NCI-H510A (cell line): ENCODE data around the gene SPINT2.
"Not testable (repeated sequence)": the region's sequence is repeated elsewhere in the genome, so short reads cannot be mapped to it uniquely, and the experiment has no call there.

ENCODE experiments used
- DNase-seq: peaks from one replicate; lab custom pipeline; 2025; lab: John Stamatoyannopoulos, UW

SPINT2 gene, protein sequence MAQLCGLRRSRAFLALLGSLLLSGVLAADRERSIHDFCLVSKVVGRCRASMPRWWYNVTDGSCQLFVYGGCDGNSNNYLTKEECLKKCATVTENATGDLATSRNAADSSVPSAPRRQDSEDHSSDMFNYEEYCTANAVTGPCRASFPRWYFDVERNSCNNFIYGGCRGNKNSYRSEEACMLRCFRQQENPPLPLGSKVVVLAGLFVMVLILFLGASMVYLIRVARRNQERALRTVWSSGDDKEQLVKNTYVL

DNA sequence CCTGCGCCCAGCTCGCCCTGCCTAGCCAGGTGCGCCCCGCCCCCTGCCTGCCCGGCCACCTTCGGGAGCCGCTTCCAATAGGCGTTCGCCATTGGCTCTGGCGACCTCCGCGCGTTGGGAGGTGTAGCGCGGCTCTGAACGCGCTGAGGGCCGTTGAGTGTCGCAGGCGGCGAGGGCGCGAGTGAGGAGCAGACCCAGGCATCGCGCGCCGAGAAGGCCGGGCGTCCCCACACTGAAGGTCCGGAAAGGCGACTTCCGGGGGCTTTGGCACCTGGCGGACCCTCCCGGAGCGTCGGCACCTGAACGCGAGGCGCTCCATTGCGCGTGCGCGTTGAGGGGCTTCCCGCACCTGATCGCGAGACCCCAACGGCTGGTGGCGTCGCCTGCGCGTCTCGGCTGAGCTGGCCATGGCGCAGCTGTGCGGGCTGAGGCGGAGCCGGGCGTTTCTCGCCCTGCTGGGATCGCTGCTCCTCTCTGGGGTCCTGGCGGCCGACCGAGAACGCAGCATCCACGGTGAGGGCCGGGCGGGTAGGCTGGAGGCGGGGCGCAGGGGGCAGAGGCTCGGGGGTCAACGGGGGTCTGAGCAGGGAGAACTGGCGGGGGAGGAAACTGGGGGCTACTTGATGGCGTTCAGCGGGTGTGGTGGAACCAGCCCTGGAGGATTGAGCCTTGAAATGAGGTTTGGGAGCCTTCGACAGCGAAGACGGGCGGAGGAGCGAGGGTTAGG is at the start of gene SPINT2:
Gene SPINT2 (plus strand): TSS at position 88 of the 727 bp plus-strand sequence. CDS start 320 bp downstream, at position 408.
- DNase-seq: peak; percentile 96

DNA sequence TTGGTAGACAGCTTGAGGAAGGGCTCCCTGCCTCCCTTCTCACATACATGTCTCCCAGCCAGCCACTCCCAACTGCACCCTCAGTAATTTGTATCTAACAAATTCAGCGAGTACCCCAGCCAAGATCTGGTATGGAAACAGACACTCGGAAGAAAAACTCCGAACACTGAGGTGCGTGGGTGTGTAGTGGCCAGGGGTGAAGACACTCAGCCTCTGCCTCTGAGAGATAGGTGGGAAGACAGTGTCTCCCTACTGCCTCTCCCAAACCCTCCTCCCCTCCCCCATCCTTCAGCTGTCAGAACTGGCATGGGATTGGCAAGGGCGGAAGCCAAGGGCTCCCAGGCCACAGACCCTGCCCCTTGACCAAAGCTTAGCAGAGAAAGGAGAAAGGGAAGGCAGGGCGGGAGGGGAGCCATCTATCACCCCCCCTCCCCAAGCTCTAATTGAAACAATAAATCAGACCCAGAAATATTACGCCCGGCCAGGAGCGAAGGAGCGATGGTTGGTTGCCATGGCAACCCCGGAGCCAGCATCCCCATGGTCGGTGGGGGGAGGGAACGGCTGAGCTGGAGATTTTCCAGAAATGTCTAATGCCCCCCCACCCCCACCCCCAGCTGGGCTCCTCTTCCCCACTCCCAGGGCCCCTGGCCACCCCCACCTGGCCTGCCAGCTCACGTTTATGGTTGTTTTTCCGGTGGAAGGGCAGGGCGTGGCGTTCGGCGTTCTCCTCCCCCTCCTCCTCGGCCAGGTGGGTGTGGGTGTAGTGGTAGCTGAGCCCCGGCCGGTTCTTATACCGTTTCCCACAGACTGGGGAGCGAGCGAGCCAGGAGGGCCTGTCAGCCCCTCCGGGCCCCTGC is 47.4 kb upstream of the SPINT2 start:
- no peak for DNase-seq

DNA sequence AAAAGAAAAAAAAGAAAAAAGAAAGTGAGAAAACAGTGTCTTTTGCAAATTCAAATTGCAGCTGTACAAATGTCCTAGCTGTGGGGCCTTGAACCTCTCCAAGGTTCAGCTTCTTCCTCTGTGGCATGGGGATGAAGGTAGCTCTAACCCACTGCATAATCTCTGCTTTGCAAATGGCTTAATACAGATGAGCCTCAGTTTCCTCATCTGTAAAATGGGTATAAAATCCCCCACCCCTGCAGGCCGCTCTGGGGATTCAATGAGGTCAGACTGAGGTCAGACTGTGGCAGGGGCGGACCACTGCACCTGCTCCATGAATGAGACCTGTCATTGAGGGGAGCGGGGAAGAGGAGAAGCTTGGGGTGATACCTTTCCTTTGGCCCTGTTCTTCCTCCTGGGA is 46.2 kb upstream of the SPINT2 start:
- no peak for DNase-seq

DNA sequence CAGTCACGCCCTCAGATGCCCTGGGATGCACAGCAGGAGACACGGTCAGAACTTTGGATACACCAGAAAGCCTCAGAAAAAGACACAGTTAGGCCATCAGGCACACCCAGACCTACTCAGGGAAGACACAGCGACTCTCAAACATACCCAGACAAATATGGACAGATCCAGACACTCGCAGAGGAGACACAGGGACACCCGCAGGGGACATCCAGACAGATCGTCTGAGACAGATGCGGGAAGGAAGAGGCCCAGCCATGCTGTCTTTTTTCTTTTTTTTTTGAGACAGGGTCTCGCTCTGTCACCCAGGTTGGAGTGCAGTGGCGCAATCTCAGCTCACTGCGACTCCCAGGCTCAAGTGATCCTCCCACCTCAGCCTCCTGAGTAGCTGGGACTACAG is 45.2 kb upstream of the SPINT2 start:
- no peak for DNase-seq

DNA sequence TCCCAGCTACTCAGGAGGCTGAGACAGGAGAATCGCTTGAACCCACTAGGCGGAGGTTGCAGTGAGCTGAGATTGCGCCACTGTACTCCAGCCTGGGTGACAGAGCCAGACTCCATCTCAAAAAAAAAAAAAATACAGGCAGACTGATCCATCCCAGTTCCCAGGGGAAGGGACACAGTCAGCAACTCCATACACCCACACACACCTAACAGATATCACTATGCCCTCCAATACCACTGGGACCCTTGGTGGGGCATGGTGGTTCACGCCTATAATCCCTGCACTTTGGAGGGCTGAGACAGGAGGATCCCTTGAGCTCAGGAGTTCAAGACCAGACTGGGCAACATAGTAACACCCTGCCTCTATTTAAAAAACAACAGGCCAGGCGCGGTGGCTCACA is 43.0 kb upstream of the SPINT2 start:
- DNase-seq: no peak

DNA sequence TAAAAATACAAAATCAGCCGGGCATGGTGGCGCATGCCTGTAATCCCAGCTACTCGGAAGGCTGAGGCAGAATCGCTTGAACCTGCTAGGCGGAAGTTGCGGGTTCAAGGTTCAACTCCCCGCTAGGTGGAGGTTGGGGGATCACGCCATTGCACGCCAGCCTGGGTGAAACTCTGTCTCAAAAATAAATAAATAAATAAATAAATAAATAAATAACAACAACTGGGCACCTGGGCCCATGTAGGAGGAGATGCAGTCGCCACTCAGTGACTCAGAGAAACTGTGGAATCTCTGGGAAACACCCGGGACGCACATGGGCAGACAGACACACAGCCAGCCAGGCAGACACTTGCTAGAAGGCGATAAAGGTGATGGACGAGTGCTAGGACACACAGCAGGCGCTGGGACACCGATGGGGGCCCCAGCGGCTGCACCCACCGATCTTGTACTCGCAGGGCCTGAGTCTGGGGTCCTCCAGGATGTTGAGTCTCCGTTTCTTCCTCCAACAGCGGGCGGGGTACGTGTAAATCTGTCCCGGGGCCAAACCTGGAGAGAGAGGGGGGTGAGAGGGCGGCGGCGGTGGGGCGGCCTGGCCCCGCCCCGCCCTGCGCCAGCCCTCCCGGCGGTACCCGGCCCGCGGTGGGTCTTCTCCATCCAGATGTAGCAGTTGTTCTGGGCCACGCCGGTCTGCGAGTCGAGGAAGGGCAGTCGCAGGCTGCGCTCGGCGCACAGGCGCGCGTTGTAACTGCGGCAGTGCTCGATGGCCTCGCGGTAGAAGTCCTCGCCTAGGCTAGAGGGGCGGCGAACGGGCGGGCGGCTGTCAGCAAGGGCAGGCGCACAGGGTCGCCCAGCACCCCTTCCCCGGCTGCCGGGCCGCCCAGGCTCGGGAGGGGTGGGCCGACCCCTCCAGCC is 42.2 kb upstream of the SPINT2 start:
- DNase-seq: no peak

DNA sequence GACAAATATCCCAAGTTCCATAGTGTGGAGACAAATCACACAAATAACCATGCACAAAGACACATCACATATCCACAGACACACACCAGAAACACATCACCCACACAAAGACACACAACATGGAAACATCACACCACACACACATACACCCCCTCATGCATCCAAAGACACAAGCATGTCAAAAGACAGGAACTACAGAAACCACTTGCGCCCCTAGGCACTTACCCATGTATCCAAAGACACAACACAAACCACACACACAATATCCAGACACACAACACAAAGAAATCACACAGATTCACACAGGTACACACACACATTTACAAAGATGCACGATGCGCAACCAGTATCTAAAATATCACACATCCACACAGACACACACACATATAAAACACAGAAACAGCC is 41.3 kb upstream of the SPINT2 start:
- no peak for DNase-seq

DNA sequence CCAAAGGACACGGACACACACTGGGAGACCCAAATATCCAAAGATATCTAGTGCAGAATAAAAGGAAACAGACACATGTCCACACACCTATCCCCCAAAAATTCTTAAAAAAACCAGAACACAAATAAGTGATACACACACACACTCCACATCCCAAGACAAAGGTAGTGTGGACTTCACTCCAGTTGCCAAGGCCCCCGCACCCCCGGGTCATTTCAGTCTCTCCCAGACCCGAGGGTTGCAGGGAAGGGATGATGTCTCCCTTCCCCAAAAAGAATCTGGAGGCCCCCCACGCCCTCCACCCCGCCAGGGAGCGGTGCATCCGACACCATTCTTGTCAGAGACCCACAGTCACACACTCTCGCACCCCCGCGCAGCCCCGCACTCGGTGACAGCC is 40.8 kb upstream of the SPINT2 start:
- no peak for DNase-seq

DNA sequence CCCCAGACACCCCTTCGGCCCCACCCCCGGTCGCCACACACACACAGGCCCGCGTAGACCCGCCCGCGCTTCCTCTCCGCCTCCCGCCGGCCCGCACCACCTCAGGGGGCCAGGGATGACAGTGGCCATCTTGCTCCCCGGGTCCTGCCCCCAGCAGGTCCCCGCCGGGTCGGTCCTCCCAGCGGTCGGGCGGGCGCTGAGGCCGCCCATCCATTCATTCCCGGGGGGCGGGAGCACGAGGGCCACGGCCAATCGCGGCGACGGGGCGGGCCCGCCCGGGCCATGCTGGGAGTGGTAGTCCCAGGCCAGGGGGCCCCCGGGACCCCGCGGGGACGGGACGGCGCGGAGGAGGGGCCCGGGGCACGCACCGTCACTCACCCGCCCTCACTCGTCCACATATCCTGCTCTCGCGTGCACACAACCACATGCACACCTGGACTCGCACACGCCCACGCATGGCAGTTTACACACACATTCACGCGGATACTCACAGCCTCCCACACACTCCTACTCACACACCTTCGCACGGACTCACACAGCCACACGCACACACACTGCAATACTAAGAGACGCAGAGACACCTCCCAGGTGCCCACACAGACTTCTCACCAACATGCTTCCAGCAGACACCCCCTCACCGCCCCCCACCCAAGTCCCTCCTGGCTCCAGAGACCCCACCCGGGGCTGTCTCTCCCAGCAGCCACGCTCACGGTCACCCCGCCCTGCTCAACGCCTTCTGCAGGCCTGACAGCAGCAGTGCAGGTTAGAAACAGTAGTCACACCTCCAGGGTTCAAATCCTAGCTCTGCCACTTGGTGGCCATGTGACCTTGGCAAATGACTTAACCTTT is 40.1 kb upstream of the SPINT2 start, which contains the start of gene DPF1:
Gene DPF1 (minus strand): TSS at position 209 of the 849 bp plus-strand sequence. CDS start 80 bp downstream, at position 129.
- peak; percentile 76 for DNase-seq

DNA sequence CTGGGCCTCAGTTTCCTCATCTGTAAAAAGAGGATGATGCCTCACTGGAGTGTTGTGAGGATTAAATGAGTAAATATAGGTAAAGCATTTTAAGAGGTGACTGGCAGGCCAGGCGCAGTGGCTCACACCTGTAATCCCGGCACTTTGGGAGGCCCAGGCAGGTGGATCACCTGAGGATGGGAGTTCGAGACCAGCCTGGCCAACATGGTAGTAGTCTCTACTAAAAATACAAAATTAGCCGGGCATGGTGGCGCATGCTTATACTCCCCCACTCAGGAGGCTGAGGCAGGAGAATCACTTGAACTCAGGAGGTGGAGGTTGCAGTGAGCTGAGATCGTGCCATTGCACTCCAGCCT is 39.5 kb upstream of the SPINT2 start:
- not testable (repeated sequence) for DNase-seq

DNA sequence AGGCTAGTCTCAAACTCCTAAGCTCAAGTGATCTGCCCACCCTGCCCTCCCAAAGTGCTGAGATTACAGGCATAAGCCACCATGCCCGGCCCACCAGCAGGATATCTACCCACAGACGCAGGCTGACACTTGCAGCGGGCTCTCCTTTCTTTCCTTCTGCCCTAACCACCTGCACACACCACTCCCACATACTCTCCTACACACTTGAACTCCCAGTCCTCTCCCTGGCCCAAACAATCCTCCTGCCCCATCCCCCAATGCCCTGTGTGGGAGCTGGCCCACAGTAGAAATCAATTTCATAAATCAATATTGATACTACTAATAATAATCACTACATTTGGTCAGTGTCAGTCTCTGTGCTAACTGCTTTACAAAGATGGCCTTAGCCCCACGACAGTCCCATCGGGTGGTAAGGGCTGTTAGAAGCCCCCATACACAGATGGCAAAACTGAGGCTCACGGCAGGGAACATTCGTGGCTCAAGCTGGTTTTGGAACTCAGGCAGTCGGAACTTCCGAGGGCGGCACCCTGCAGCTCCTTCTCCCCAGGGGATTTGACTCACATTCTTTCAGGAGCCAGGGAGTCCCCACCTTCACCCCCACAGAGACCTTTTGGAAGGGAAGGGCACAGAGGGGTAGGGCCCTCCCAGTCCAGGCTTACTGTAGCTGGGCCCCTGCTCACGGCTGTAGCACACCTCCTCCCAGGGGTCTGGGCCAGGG is 36.9 kb upstream of the SPINT2 start:
- DNase-seq: no peak

DNA sequence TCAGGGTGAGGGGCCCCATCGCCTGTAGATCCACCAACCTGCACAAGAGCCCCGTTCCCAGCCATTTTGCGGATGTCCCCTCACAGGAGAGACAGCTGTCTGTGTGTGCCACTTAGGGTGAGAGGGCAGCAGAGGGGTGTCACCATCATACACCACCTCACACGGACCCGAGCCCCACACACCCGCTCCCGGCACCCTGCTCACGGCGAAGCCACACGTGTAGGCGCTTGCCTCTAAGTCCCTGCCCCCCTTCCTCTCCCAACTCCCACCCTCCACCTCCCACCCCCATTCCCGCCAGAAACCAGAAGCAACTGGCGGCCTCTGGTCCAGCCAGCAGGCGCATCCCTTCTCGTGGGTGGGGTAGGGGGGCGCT is 36.4 kb upstream of the SPINT2 start:
- DNase-seq: no peak

DNA sequence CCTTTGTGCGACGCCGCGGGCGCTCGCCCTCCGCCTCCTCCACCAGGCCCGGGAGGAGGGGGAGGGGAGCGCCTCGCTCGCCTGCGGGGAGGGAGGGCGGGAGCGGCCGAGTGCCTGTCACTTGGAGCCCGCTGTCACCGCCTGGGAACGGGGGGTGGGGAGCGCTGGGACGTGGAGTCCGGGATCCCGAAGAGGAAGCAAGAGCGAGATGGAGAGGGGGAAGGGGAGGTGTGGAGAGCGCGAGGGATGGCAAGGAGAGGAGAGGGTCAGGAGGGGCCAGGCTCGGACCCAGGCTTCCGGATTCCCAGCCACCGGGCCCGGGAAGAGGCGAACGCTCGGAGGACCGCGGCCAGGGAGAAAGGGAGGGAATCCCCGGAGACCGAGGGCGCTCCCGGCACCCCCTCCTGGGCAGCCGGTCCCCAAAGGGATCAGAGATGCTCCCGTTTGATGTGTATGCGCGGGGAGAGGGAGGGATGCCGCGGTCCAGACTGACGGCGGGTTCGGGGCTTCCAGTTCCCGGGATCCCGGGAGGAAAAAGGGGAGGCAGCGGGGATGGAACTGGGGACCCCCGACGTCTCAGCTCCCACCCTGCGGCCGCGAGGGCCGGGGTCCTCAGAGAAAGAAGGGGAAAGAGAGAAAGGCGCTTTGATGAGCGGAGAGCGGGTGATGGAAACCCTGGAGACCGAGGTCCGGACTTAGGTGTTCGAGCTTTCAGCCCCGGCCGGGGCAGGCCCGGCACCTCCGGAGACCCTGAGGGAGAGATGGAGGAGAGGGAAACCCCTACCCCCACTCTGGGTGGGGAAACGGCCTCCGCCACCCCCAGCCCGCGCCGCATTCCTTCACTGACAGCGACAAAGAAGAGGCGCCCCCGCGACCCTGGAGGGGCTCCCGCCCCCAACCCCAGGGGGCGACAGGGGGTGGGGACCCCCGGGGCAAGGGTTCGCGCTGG is 35.6 kb upstream of the SPINT2 start:
- peak; percentile 51 for DNase-seq

DNA sequence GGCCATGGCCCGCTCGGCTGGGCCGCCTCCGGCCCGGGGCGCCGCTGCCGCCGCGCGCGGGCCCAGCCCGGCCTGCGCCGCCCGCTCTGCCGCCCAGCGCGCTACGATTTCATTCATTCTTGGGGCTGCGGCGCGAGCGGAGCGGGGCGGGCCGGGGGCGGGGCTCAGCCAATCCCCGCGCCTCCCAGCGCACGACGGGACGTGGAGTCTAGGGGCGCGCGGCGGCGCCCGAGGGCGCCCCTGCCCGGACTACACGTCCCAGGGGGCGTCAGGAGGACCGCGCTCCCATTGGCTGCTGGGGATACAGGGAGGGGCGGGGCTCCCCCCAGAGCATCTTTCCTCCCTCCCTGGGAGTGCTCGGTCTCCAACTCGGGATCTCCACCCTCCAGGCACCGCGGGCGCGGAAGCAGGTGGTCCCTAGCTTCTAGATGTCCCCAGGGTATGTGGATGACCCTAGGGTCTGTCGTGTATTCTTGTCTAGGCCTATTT is 34.7 kb upstream of the SPINT2 start:
- DNase-seq: peak; percentile 91

DNA sequence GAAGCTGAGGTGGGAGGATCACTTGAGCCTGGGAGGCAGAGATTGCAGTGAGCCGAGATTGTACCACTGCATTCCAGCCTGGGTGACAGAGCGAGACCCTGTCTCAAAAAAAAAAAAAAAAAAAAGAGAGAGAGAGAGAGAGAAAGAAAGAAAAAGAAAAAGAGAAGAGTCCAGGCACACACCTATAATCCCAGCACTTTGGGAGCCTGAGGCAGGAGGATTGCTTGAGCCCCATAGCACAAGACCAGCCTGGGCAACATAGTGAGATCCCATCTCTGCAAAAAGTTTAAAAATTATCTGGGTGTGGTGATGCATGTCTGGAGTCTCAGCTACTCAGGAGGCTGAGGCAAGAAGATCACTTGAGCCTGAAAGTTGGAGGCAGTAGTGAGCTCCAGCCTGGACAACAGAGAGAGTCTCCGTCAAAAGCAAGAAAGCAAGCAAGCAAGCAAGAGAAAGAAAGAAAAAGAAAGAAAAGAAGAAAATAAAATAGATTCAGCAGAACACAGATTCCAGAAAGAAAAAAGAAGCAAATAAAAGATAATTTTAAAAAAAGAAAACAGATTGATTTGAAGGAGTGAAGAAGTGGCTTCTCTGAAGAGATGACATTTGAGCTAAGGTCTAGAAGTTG is 33.8 kb upstream of the SPINT2 start:
- not testable (repeated sequence) for DNase-seq

DNA sequence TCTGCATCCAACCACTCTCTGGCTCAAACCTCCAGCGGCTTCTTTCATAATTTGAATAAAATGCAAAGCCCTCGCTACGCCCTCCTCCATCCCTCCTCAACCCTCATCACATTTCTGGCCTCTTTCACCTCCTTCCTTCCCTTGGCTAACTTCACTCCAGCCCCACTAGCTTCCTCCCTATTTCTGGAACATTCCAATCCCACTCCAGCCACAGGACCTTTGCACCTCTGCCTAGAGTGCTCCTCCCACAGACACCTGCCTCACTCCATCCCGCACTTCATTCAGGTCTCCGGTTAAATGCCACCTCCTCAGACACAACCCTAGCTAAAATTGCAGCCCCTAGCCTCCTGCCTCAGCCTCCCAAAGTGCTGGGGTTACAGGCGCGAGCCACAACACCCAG is 32.5 kb upstream of the SPINT2 start:
- DNase-seq: no peak

DNA sequence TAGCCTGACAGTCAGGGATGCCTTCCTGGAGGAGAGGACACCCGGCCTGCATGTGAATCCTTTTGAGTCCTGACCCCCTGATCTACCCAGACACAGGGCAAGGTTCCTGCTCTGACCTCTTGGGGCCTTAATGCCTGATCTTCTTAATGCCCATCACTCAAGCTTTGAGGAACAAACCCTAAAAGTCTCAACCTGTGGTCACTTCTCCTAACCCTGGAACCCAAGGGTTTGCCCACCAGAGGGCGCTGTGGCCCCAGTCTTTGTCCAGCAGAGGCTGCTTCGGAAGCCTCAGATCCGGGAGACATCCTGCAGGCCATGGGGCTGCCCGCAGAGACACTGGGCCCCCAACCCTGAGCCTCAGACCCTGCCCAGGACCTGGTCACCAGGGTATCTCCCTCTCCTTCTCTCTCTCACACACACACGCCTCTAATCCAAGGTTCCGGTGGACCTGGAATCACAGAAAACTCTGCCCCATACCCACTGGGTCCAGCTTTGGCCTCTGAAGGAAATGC is 30.6 kb upstream of the SPINT2 start:
- peak; percentile 36 for DNase-seq

DNA sequence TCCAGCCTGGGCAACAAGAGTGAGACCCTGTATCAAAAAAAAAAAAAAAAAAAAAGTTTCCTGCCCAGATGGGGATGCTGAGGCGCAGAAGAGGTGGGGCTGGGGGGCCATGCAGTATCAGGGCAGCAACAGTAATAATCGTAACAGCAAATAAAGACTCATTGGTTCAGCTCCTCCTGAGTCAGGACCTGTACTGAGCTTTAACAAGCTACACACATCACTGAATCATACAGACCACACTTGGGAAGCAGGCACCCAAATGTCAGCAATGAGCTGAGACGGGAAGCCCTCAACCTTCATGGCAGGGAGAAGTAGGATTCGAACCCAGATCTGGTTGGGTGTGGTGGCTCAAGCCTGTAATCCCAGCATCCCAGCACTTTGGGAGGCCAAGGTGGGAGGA is 29.8 kb upstream of the SPINT2 start:
- no peak for DNase-seq
